Pancreas (tissue), 10 donors: Measurements from ENCODE around the gene ADCK2. TPM values are rescaled to one million over a fixed set of nuclear protein-coding genes. Genes with fewer than 3 reads are reported as not detected.

Experiments
- ATAC-seq, 4 donors: fragments of 200-7000 bp; cut with Tn5 transposase; one replicate each; pipeline versions ENCODE4 v1.8.0 to v1.9.1; 2020; ENCODE audit warnings: mild to moderate bottlenecking in 4 of 4, moderate library complexity in 4 of 4
- DNase-seq, 6 donors: peaks; one replicate each; pipeline ENCODE4 v3.0.0-alpha.2; 2020
- FAIRE-seq: peaks from 2 replicates; lab custom pipeline; 2012; peaks lifted over from hg19 to GRCh38; lab: Jason Lieb, UNC
- H3K27ac ChIP-seq, 4 donors: fragments of 200-600 bp; sonication (generic); 1 replicate in 3 of 4; 2 replicates in 1 of 4; pipeline versions ENCODE4 v1.5.0 to v1.8.0; 2020
- H3K27me3 ChIP-seq, 4 donors: fragments of 200-600 bp; one replicate each; pipeline ENCODE4 v1.8.0; 2021
- H3K36me3 ChIP-seq, 3 donors: fragments of 200-600 bp; sonication (generic) in 1 of 3; one replicate each; pipeline versions ENCODE4 v1.5.0 to v1.8.0; 2020 to 2021
- H3K4me1 ChIP-seq, 3 donors: fragments of 200-600 bp; one replicate each; pipeline ENCODE4 v1.8.0; 2021
- H3K4me3 ChIP-seq, 4 donors: fragments of 200-600 bp; sonication (generic) in 2 of 4; one replicate each; pipeline versions ENCODE4 v1.5.0 to v1.8.0; 2020 to 2021
- H3K9me3 ChIP-seq, 4 donors: fragments of 200-600 bp; one replicate each; pipeline ENCODE4 v1.8.0; 2021
- WGBS, 2 donors: extraction: QIAGEN DNeasy Blood & Tissue Kit; methylation state at CpG; one replicate each; pipeline ENCODE4 v1.1.7; 2013; 5-methylcytosine and 5-hydroxymethylcytosine counted together
- intact Hi-C, 3 donors: fragments of 100-400 bp; cut with DNase I; formaldehyde crosslinking; loops; one replicate each; pipeline versions ENCODE4 v1.11.1 to v1.14.2; 2022
- polyA plus RNA-seq, 2 donors: library from polyadenylated mRNA; stranded (reverse); fragments of 200-250 nt; gene quantifications; one replicate each; pipeline ENCODE4 v1.2.3, GENCODE V29; 2013
- total RNA-seq, 6 donors: library from RNA; stranded (reverse); fragmentation: NEBNext Ultra II Directional in 4 of 6; extraction: Animal tissue kit (Norgen Biotek cat#: 25700) in 4 of 6; gene quantifications; one replicate each; pipeline versions ENCODE4 v1.2.1 to v1.2.4, GENCODE V29; 2021 to 2023
- TF ChIP-seq, protein P1 (sequence below), 4 donors: fragments of 200-600 bp; sonication (generic) in 3 of 4; IDR thresholded peaks; one replicate each; pipeline versions ENCODE4 v1.5.0 to v1.8.0; 2021; ENCODE audit warnings: antibody characterized with exemption in 4 of 4
- donor health status: healthy with polysubstance abuse.
- donor health status: DM: no; HTN: no; CAD: no; lungs with moderate emphysema.
- donor health status: DM: no; HTN: no; CAD: no.
- donor health status: control.
- donor health status: control.
- donor health status: Bipolar disorder and iron deficiency.
- donor health status: DM: yes; HTN: yes; CAD: no.
- donor health status: DM: no; HTN: no; CAD: no.
- donor health status: DM: no; HTN: no; CAD: no.
- donor health status: DM: yes; HTN: yes; CAD: no.

The ADCK2 gene
- total and polyA plus RNA-seq, 8 donors = 6.5 to 13.3 (median 8.4) TPM

DNA sequence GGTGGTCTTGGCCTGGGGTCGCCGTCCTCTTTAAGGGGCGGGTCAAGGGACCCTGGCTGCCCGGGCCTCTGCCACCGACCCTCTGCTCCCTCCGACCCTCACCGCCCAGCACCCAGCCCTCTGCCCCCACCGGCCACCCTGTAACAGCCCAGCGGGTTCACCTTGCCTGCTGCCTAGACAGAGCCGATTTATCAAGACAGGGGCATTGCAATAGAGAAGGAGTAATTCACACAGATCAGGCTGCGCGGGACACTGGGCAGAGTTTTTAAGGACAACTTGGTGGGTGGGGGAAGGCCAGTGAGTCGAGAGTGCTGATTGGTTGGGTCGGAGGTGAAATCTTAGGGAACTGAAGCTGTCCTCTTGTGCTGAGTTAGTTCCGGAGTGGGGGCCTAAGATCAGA lies 779 bp upstream of the ADCK2 start:
- Histone ChIP-seq H3K4me3 (peak overlapping the region in 1 of 4 donors; percentile 81), H3K27ac (no peak overlapping the region), H3K9me3 (no peaks in the 10 kb centered on the region), H3K27me3 (no peaks in the 10 kb centered on the region), H3K36me3 (no peaks in the 10 kb centered on the region), H3K4me1 (peaks cover 0 to 7% (median 0%) of the 10 kb centered on the region in 3 donors)
- no peak for FAIRE-seq
- DNase-seq = peak in 2 of 6 donors; percentile 24 to 64
- intact Hi-C loops = no loop called here
- TF ChIP-seq, protein P1, sequence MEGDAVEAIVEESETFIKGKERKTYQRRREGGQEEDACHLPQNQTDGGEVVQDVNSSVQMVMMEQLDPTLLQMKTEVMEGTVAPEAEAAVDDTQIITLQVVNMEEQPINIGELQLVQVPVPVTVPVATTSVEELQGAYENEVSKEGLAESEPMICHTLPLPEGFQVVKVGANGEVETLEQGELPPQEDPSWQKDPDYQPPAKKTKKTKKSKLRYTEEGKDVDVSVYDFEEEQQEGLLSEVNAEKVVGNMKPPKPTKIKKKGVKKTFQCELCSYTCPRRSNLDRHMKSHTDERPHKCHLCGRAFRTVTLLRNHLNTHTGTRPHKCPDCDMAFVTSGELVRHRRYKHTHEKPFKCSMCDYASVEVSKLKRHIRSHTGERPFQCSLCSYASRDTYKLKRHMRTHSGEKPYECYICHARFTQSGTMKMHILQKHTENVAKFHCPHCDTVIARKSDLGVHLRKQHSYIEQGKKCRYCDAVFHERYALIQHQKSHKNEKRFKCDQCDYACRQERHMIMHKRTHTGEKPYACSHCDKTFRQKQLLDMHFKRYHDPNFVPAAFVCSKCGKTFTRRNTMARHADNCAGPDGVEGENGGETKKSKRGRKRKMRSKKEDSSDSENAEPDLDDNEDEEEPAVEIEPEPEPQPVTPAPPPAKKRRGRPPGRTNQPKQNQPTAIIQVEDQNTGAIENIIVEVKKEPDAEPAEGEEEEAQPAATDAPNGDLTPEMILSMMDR (IDR thresholded peaks at IDR 0.05) = no peak
- no peak for ATAC-seq
- 75 to 86% methylated on average over 15 of the region's 15 CpGs for WGBS, 2 donors

DNA sequence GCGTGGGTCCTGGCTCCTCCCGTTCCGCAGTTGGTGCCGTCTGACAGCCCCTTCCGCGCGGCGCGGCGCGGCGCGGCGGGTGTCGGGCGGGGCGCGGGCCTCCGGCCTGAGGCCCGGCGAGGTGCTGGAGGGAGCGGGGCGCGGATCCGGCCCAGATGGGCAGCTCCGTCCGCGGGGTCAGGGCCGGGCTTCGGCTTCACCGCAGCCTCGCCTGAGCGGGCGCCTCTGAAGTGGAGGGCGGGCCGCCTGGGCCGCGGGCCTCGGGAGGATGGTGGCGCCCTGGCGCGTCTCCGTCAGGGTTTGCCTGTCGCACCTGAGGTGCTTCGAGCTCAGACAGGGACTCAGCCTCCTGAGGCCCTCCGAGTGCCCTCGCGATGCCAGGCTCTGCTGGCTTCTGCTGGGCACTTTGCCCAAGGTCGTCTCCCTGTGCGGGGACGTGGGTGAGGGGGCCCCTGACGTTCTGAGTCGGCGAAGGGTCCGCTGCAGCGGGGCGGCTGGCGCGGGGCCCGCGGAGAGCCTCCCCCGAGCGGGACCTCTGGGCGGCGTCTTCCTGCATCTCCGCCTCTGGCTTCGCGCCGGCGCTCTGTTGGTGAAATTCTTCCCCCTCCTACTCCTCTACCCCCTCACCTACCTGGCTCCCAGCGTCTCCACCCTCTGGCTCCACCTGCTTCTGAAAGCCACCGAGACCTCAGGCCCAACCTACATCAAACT lies 473 bp downstream of the ADCK2 start:
- peak overlapping the region; percentile 73 to 84 (median 78) for H3K27ac ChIP-seq
- H3K9me3 ChIP-seq = no peaks in the 10 kb centered on the region
- no peaks in the 10 kb centered on the region for H3K27me3 ChIP-seq
- H3K4me1 ChIP-seq = peaks cover 0 to 7% (median 0%) of the 10 kb centered on the region in 3 donors
- WGBS, 2 donors = 0 to 1% methylated on average over 50 to 72 of the region's 72 CpGs
- intact Hi-C loops = no loop called here
- no peak for FAIRE-seq
- H3K4me3 ChIP-seq = peak overlapping the region; percentile 63 to 81 (median 72)
- ATAC-seq = peak; percentile 68 to 87 (median 79)
- no peaks in the 10 kb centered on the region for H3K36me3 ChIP-seq
- TF ChIP-seq, protein P1 (IDR thresholded peaks at IDR 0.05) = no peak
- peak; percentile 64 to 87 (median 75) for DNase-seq

DNA sequence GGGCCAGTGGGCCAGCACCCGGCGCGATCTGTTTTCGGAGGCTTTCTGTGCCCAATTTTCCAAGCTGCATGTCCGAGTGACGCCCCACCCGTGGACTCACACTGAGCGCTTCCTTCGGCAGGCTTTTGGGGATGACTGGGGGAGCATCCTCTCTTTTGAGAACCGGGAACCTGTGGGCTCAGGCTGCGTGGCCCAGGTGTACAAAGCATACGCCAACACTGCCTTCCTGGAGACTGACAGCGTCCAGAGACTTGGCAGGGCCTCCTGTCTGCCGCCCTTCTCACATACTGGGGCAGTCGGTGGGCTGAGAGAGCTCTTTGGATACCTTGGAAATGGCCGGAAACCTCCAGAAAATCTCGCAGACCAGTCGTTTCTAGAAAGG lies 1.0 kb downstream of the ADCK2 start:
- peak in 3 of 6 donors; percentile 22 to 43 (median 34) for DNase-seq
- 19 to 21% methylated on average over 17 to 18 of the region's 18 CpGs for WGBS, 2 donors
- H3K4me3 ChIP-seq = peak overlapping the region; percentile 63 to 81 (median 72)
- FAIRE-seq = no peak
- TF ChIP-seq, protein P1 (IDR thresholded peaks at IDR 0.05) = no peak
- H3K27me3 ChIP-seq = no peaks in the 10 kb centered on the region
- H3K27ac ChIP-seq = peak overlapping the region; percentile 73 to 84 (median 78)
- ATAC-seq = peak; percentile 35 to 59 (median 42)
- H3K36me3 ChIP-seq = no peaks in the 10 kb centered on the region
- H3K9me3 ChIP-seq = no peaks in the 10 kb centered on the region
- intact Hi-C loops = no loop called here
- peaks cover 0 to 7% (median 0%) of the 10 kb centered on the region in 3 donors for H3K4me1 ChIP-seq

DNA sequence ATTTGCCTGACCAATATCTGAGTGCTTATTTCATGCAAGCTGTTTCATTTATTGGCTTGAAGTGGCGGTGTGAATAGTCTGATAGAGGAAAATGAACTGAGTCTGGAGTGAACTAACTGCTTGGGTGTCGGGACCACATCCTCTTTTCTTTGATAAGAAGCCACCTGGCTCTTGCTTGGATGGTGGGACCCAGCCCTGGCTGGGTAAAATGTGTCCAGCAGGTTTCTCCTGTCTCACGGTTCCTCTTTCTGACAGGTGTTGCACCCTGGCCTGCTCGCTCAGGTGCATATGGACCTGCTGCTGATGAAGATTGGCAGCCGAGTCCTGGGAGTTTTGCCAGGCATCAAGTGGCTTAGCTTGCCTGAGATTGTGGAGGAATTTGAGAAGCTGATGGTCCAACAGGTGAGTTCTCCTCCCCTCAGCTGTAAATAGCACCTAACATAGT lies 1.6 kb downstream of the ADCK2 start:
- FAIRE-seq (no peak), DNase-seq (peak in 3 of 6 donors; percentile 22 to 44 (median 41)), ATAC-seq (no peak)
- TF ChIP-seq, protein P1 (IDR thresholded peaks at IDR 0.05) = no peak
- Histone ChIP-seq H3K27me3 (no peaks in the 10 kb centered on the region), H3K4me3 (peak overlapping the region in 1 of 4 donors; percentile 81), H3K36me3 (no peaks in the 10 kb centered on the region), H3K27ac (no peak overlapping the region), H3K9me3 (no peaks in the 10 kb centered on the region), H3K4me1 (peaks cover 0 to 7% (median 0%) of the 10 kb centered on the region in 3 donors)
- 37 to 44% methylated on average over 5 of the region's 5 CpGs for WGBS, 2 donors
- intact Hi-C loops = no loop called here
